Erythroblast (primary cell): ENCODE measurements around the gene VPS33B.

Experiments
- DNase-seq, 2 experiments: peaks; one replicate each; lab custom pipeline; 2025; lab: John Stamatoyannopoulos, UW
- GATA1 ChIP-seq: IDR thresholded peaks from 2 replicates; pipeline ENCODE4 v1.6.1; 2011; ENCODE audit warnings: low read depth, mild to moderate bottlenecking, control low read depth, low read length, moderate library complexity
- POLR2A ChIP-seq: IDR thresholded peaks from 2 replicates; pipeline ENCODE4 v1.6.1; 2011; ENCODE audit warnings: mild to moderate bottlenecking, low read length

VPS33B gene

DNA sequence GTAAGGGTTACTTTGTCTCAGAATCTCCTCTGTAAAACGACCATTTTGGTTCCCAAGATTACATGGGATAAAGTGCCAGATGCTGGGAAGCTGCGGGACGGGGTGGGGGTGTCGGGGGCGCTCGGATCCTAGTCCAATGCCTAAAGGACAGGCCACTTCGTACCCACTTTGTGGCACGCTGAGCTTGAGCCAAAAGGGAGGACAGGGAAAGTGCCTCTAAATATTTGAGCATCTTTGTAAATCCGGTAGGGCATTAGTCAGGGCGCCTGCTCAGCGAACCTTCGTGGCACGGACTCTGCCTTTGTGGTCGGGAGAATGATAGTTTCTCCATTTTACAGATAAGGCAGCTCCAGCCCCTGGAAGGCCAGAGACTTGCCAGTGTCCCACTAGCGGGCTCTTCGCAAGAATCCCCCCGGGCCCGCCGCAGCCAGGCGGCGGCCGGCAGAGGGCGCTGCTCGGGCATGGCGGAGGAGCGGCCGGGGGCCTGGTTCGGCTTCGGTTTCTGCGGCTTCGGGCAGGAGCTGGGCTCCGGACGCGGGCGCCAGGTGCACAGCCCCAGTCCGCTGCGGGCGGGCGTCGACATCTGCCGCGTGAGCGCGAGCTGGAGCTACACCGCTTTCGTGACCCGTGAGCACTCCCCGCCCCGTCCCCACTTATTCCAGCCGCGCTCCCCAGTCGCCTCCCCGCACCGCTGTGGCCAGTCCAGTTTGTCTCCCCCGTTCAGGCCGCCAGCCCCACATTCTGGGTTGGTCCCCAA is 65.9 kb downstream of the VPS33B start:
- no peak for TF ChIP-seq GATA1
- TF ChIP-seq POLR2A: no peak
- DNase-seq: peak; percentile 83 to 86

DNA sequence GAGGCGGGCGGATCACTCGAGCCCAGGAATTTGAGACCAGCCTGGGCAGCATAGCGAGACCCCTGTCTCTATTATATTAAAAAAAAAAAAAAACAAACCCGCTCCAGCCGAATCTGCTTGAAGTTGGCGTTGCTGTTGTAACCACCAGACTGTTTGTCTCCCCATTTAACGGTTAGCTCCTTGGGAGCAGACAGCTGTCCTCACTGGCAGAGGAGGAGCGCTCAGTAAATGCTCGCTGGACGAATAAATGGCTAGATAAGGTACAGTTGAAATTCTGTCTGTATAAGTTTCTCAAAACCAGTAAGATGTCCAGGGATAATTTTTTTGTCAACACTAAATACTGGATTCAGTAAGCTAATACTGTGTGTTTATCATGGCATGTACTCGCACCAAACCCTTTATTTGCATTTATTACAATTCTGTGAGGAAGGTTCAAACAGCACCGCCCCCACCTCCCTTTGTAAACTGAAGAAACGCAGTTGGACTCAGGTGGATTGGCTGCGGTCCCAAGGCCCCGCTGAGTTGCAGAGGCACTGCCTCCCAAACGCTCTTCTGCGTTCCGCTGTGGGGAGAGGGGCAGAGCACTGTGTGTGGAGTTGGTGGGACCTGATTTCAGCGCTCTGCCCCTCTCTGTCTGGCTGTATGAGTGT is 66.6 kb downstream of the VPS33B start:
- peak; percentile 63 to 69 for DNase-seq
- TF ChIP-seq POLR2A: no peak

DNA sequence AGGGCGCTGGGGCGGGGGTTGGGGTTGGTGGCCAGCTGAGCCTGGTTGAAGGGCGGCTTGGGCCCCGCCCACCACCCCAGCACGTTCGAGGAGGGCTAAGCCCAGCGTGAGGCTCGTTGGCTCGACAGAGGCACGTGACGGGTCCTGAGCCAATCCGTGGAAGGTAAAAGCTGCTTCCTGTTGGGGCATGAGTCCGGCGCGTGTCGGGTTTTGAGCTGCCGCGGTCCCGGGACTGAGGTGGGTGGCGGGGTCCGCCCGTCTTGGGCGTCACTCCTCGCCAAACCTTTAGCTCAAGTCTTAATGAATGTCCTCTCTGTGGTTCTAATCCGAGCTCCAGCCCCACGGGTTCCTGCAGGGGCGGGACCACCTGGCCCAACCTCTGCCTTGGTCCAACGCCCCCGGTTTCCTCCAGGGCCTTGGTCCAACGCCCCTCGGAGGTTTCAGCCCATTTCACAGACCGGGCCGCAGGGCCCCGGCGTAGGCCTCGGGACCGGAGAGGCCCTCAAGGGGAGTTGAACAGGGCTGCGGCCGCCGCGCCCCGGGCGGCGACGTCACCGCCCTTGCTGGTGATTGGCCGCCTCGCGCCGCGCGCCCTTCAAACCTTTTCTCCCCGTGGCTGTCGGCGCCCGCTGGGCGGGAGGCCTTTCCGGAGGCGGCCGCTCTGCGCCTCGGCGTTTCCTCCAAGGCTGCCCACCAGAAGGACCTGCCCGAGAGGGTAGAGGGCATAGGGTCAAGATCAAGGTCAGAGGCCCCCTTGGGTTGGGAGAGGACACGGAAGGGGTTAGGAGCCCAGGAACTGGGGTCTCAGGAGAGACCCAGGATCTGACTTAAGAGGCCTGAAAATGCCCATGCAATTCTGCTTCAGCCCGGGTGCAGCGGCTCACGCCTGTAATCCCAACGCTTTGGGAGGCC is 67.4 kb downstream of the VPS33B start, which contains the start of gene RCCD1:
Gene RCCD1 (plus strand): TSS at position 173 of the 912 bp plus-strand sequence. CDS start 1,851 bp downstream, outside the sequence.
- peak; percentile 97 for DNase-seq
- TF ChIP-seq POLR2A: peak; percentile 94
- TF ChIP-seq GATA1: no peak

DNA sequence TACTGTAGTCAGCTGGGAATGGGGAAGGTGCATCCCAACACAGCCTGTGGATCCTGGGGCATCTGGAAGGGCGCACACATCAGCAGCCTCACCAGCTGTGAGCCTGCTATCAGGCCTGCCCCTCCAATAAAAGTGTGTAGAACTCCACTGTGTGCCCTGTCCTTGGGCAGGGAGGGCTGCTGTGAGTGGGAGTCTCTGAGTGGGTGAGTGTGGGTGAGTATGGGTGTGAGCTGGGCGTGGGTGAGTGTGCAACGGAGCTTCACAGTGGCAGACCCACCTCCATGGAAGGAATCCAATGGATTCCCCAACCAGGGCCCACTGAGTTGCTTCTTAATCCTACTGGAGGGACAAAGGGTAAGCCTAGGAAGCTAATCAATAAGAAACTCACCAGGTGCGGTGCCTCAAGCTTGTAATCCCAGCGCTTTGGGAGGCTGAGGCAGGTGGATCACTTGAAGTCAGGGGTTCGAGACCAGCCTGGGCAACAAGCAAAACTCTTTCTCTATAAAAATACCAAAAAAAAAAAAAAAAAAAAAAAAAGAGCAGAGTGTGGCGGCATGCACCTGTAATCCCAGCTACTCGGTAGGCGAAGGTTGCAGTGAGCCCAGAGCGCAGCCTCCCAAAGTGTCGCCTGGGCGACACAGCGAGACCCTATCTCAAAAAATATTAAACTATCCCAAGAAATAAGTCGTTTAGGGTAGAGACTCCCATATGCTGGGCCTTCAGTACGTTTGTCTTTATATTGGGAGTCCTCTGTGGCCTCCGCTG is 68.3 kb downstream of the VPS33B start:
- TF ChIP-seq POLR2A (no peak), GATA1 (no peak)
- no peak for DNase-seq

DNA sequence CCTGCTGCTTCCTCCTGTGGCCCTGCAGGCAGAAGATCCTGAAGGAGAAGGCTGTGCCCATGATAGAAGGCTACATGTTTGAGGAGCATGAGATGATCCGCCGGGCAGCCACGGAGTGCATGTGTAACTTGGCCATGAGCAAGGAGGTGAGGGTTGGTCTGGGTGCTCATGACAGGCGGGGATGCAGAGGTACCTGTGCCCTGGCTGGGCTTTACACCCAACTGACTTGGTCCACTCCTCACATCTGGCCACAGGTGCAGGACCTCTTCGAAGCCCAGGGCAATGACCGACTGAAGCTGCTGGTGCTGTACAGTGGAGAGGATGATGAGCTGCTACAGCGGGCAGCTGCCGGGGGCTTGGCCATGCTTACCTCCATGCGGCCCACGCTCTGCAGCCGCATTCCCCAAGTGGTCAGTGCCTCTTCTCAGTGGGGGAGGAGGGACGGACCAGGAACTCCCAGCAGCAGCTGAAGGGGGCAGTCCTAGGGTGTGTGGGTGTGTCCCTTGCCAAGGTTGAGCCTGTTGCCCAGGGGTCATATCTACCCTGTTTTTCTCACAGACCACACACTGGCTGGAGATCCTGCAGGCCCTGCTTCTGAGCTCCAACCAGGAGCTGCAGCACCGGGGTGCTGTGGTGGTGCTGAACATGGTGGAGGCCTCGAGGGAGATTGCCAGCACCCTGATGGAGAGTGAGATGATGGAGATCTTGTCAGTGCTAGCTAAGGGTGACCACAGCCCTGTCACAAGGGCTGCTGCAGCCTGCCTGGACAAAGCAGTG is 69.3 kb downstream of the VPS33B start:
- no peak for TF ChIP-seq POLR2A
- no peak for TF ChIP-seq GATA1
- DNase-seq: no peak

DNA sequence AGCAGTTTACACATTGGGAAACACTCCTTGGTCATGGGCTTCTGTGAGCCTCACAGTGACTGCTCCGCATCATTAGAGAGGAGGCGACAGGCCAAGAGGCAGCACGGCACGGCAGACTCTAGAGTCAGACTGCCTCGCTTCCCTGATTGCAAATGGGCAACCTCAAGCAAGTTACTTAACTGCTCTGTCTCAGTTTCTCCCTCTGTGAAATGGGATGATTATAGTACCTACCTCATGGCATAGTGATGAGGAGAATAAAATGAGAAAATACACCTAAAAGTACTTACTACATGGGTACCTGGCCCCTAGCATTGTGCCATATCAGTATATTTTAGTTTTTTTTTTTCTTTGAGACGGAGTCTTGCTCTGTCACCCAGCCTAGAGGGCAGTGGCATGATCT is 71.7 kb downstream of the VPS33B start:
- DNase-seq: no peak
- TF ChIP-seq GATA1: no peak
- no peak for TF ChIP-seq POLR2A

DNA sequence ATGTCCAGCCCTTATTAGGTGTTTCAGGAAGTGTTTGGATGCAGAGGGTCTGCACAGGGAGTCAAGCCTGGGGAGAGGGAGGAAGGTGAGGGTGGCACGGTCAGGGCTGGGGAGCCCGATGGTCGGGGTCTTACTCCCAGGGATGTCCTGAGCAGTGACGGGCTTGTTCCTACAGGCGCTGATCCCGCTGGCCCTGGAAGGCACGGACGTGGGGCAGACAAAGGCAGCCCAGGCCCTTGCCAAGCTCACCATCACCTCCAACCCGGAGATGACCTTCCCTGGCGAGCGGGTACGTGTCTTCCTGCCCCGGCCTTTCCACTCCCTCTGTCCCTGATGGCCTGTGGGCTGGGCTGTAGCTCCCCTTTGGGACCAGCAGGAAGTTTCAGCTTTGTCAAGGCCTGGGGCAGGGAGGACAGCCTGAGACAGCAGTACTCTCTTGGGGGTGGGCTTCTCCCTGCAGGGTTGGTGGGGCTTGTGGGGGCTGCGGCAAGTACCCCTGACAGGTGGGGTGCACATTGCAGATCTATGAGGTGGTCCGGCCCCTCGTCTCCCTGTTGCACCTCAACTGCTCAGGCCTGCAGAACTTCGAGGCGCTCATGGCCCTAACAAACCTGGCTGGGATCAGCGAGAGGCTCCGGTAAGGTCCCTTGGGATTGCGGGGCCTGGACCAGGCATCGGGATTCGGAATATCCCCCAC is 72.3 kb downstream of the VPS33B start:
- TF ChIP-seq POLR2A (peak; percentile 51), GATA1 (no peak)
- DNase-seq: no peak
